Cardiac muscle cell (in vitro differentiated cells and primary cell): Measurements from ENCODE around the gene GABRG3. TPM values are rescaled to one million over a fixed set of nuclear protein-coding genes. Genes with fewer than 3 reads are reported as not detected.

ENCODE experiments used
- DNase-seq, 2 donors: peaks; one replicate each; pipeline versions ENCODE4 v3.0.0 to v3.0.0-alpha.2; 2010 to 2017; ENCODE audit warnings: low read depth in 1 of 2, low spot score in 1 of 2
- H3K27ac ChIP-seq: fragments of 200-600 bp; sonication (generic); 2 replicates; pipeline ENCODE4 v1.5.1; 2016
- H3K27me3 ChIP-seq: fragments of 200-600 bp; sonication (generic); 2 replicates; pipeline ENCODE4 v1.6.0; 2016; ENCODE audit warnings: control low read depth
- H3K36me3 ChIP-seq: fragments of 200-600 bp; sonication (generic); 2 replicates; pipeline ENCODE4 v1.5.1; 2016; ENCODE audit warnings: control low read depth
- H3K4me1 ChIP-seq: fragments of 200-600 bp; sonication (generic); 2 replicates; pipeline ENCODE4 v1.8.1; 2017; ENCODE audit warnings: low read depth, mild to moderate bottlenecking, mixed run types
- H3K4me3 ChIP-seq: fragments of 200-600 bp; sonication (generic); 2 replicates; pipeline ENCODE4 v1.5.1; 2016; ENCODE audit warnings: mild to moderate bottlenecking
- H3K9me3 ChIP-seq: fragments of 200-600 bp; sonication (generic); 2 replicates; pipeline ENCODE4 v1.5.1; 2017; ENCODE audit warnings: low read depth, mild to moderate bottlenecking, control low read depth
- CTCF ChIP-seq: IDR thresholded peaks from 2 replicates; pipeline ENCODE4 v1.5.1; 2012; ENCODE audit warnings: low read depth, mild to moderate bottlenecking, low read length
- polyA plus RNA-seq: library from polyadenylated mRNA; unstranded; fragments of >200 nt; fragmentation: Nextera tagmentation; extraction: Ambion mirVana; gene quantifications from 2 replicates; pipeline ENCODE4 v1.2.1, GENCODE V29; 2016
- total RNA-seq: library from RNA; depleted of rRNA; stranded (reverse); fragments of >200 nt; gene quantifications from 2 replicates; pipeline ENCODE4 v1.2.3, GENCODE V29; 2016

GABRG3 gene
- total and polyA plus RNA-seq, 2 experiments from 2014 or later: not detected

- Histone ChIP-seq H3K27ac (no peak overlapping the region), H3K36me3 (no peaks in the 10 kb centered on the region), H3K27me3 (no peaks in the 10 kb centered on the region), H3K4me3 (no peak overlapping the region), H3K4me1 (no peaks in the 10 kb centered on the region), H3K9me3 (no peaks in the 10 kb centered on the region)
- no peak for DNase-seq
- TF ChIP-seq CTCF: no peak
These were observed 561.4 kb downstream of the GABRG3 start for GRCh38 chr15:27532358-27532757.

GRCh38 chr15:27535445-27536129, 564.6 kb downstream of the GABRG3 start:
- TF ChIP-seq CTCF: no peak
- DNase-seq: no peak

GRCh38 chr15:27538325-27538724, 567.3 kb downstream of the GABRG3 start:
- no peaks in the 10 kb centered on the region for H3K9me3 ChIP-seq
- no peak for TF ChIP-seq CTCF
- no peak for DNase-seq
- no peaks in the 10 kb centered on the region for H3K4me1 ChIP-seq
- no peak overlapping the region for H3K4me3 ChIP-seq
- H3K27ac ChIP-seq: no peak overlapping the region
- no peaks in the 10 kb centered on the region for H3K27me3 ChIP-seq
- no peaks in the 10 kb centered on the region for H3K36me3 ChIP-seq

More at GRCh38 chr15:27535445-27536129, 564.6 kb downstream of the GABRG3 start:
- Histone ChIP-seq H3K36me3 (no peaks in the 10 kb centered on the region), H3K27me3 (no peaks in the 10 kb centered on the region), H3K9me3 (no peaks in the 10 kb centered on the region), H3K27ac (no peak overlapping the region), H3K4me1 (no peaks in the 10 kb centered on the region), H3K4me3 (no peak overlapping the region)

- no peak for DNase-seq
- Histone ChIP-seq H3K4me1 (no peaks in the 10 kb centered on the region), H3K36me3 (no peaks in the 10 kb centered on the region), H3K4me3 (no peak overlapping the region), H3K27me3 (no peaks in the 10 kb centered on the region), H3K9me3 (no peaks in the 10 kb centered on the region), H3K27ac (no peak overlapping the region)
- TF ChIP-seq CTCF: no peak
These were observed 570.6 kb downstream of the GABRG3 start for GRCh38 chr15:27541581-27541980.

GRCh38 chr15:27545494-27546255, 574.7 kb downstream of the GABRG3 start:
- DNase-seq: no peak
- no peaks in the 10 kb centered on the region for H3K9me3 ChIP-seq
- H3K4me1 ChIP-seq: no peaks in the 10 kb centered on the region
- no peaks in the 10 kb centered on the region for H3K36me3 ChIP-seq
- TF ChIP-seq CTCF: no peak
- no peak overlapping the region for H3K27ac ChIP-seq
- H3K27me3 ChIP-seq: no peaks in the 10 kb centered on the region
- no peak overlapping the region for H3K4me3 ChIP-seq
